Measurements from ENCODE around the gene RFTN1.

The RFTN1 gene

GRCh38 chr3:16508243-16508578 lies 5.3 kb downstream of the RFTN1 start:
- peaks cover 80% of the 10 kb centered on the region for H3K4me1 ChIP-seq (ENCODE audit: control insufficient read depth, low read length)
- H3K9me3 ChIP-seq (ENCODE audit: control insufficient read depth, insufficient read depth, low read length) = no peaks in the 10 kb centered on the region
- H3F3A ChIP-seq (ENCODE audit: control insufficient read depth, insufficient read depth) = peaks cover 33% of the 10 kb centered on the region
- H3K36me3 ChIP-seq (ENCODE audit: control insufficient read depth, low read length) = peaks cover 98% of the 10 kb centered on the region
- H3K79me2 ChIP-seq (ENCODE audit: control insufficient read depth, low read length) = peaks cover 99% of the 10 kb centered on the region
- H3K27ac ChIP-seq (ENCODE audit: low read depth, low read length) = peak overlapping the region; percentile 95
- no peaks in the 10 kb centered on the region for H3K27me3 ChIP-seq (ENCODE audit: control insufficient read depth, low read length)
- H3K4me3 ChIP-seq (ENCODE audit: low read length) = peak overlapping the region; percentile 95
- no peaks in the 10 kb centered on the region for H3K9me2 ChIP-seq (replicated peaks; ENCODE audit: control insufficient read depth, low read length)
- peak overlapping the region; percentile 82 for H3K4me2 ChIP-seq (ENCODE audit: low read length)
- peaks cover 52% of the 10 kb centered on the region for H4K20me1 ChIP-seq (ENCODE audit: control insufficient read depth, insufficient read depth, low read depth, low read length)
- no peak for TF ChIP-seq CTCF (IDR thresholded peaks at IDR 0.05; ENCODE audit: low read depth, low read length, poor library complexity, severe bottlenecking)
- TF ChIP-seq EZH2phosphoT487 (IDR thresholded peaks at IDR 0.05; ENCODE audit: borderline replicate concordance, low read length) = no peak

- TF ChIP-seq EZH2phosphoT487 (IDR thresholded peaks at IDR 0.05; ENCODE audit: borderline replicate concordance, low read length) (no peak), CTCF (IDR thresholded peaks at IDR 0.05; ENCODE audit: low read depth, low read length, poor library complexity, severe bottlenecking) (no peak)
- Histone ChIP-seq H3K4me1 (ENCODE audit: control insufficient read depth, low read length) (peaks cover 85% of the 10 kb centered on the region), H4K20me1 (ENCODE audit: control insufficient read depth, insufficient read depth, low read depth, low read length) (peaks cover 52% of the 10 kb centered on the region), H3K9me2 (replicated peaks; ENCODE audit: control insufficient read depth, low read length) (no peaks in the 10 kb centered on the region), H3K27me3 (ENCODE audit: control insufficient read depth, low read length) (no peaks in the 10 kb centered on the region), H3K9me3 (ENCODE audit: control insufficient read depth, insufficient read depth, low read length) (no peaks in the 10 kb centered on the region), H3K4me2 (ENCODE audit: low read length) (peak overlapping the region; percentile 82), H3K36me3 (ENCODE audit: control insufficient read depth, low read length) (peaks cover 98% of the 10 kb centered on the region), H3K79me2 (ENCODE audit: control insufficient read depth, low read length) (peaks cover 99% of the 10 kb centered on the region), H3K27ac (ENCODE audit: low read depth, low read length) (peak overlapping the region; percentile 95), H3K4me3 (ENCODE audit: low read length) (peak overlapping the region; percentile 95), H3F3A (ENCODE audit: control insufficient read depth, insufficient read depth) (peaks cover 37% of the 10 kb centered on the region)
Measured at GRCh38 chr3:16507578-16508242, 5.8 kb downstream of the RFTN1 start.

GRCh38 chr3:16506884-16507577 lies 6.5 kb downstream of the RFTN1 start:
- Histone ChIP-seq H4K20me1 (ENCODE audit: control insufficient read depth, insufficient read depth, low read depth, low read length) (peaks cover 52% of the 10 kb centered on the region), H3K4me3 (ENCODE audit: low read length) (peak overlapping the region; percentile 95), H3F3A (ENCODE audit: control insufficient read depth, insufficient read depth) (peaks cover 30% of the 10 kb centered on the region), H3K4me2 (ENCODE audit: low read length) (peak overlapping the region; percentile 82), H3K36me3 (ENCODE audit: control insufficient read depth, low read length) (peaks cover 98% of the 10 kb centered on the region), H3K27me3 (ENCODE audit: control insufficient read depth, low read length) (no peaks in the 10 kb centered on the region), H3K9me3 (ENCODE audit: control insufficient read depth, insufficient read depth, low read length) (no peaks in the 10 kb centered on the region), H3K27ac (ENCODE audit: low read depth, low read length) (peak overlapping the region; percentile 95), H3K9me2 (replicated peaks; ENCODE audit: control insufficient read depth, low read length) (no peaks in the 10 kb centered on the region), H3K79me2 (ENCODE audit: control insufficient read depth, low read length) (peaks cover 99% of the 10 kb centered on the region), H3K4me1 (ENCODE audit: control insufficient read depth, low read length) (peaks cover 92% of the 10 kb centered on the region)
- TF ChIP-seq EZH2phosphoT487 (IDR thresholded peaks at IDR 0.05; ENCODE audit: borderline replicate concordance, low read length) = no peak
- TF ChIP-seq CTCF (IDR thresholded peaks at IDR 0.05; ENCODE audit: low read depth, low read length, poor library complexity, severe bottlenecking) = no peak

Data from DOHH2 (cell line).